Stimulated activated CD8-positive, alpha-beta memory T cell treated with anti-CD3 and anti-CD28 coated beads, Interleukin-4, amount 100 ng/mL, for 4 hours (primary cell): ENCODE data around the gene NUP210.
"Not testable (repeated sequence)": the region's sequence is repeated elsewhere in the genome, so short reads cannot be mapped to it uniquely, and the experiment has no call there.

ENCODE experiments used
- DNase-seq, 2 donors: peaks; one replicate each; pipeline ENCODE4 v3.0.0-alpha.2; 2020; ENCODE audit warnings: low read depth in 2 of 2, low spot score in 1 of 2

The NUP210 gene

DNA sequence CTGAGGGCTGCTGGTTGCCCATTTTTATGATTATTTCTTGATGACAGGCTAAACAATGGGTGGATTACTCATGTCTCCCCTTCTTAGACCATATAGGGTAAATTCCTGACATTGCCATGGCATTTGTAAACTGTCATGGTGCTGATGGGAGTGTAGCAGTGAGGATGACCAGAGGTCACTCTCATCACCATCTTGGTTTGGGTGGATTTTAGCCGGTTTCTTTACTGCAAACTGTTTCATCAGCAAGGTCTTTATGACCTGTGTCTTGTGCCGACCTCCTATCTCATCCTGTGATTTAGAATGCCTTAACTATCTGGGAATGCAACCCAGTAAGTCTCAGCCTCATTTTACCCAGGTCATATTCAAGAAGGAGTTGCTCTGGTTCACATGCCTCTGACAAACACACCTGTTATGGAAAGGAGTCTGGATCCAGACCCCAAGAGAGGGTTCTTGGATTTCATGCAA, 10.3 kb upstream of the NUP210 start:
- not testable (repeated sequence) for DNase-seq

DNA sequence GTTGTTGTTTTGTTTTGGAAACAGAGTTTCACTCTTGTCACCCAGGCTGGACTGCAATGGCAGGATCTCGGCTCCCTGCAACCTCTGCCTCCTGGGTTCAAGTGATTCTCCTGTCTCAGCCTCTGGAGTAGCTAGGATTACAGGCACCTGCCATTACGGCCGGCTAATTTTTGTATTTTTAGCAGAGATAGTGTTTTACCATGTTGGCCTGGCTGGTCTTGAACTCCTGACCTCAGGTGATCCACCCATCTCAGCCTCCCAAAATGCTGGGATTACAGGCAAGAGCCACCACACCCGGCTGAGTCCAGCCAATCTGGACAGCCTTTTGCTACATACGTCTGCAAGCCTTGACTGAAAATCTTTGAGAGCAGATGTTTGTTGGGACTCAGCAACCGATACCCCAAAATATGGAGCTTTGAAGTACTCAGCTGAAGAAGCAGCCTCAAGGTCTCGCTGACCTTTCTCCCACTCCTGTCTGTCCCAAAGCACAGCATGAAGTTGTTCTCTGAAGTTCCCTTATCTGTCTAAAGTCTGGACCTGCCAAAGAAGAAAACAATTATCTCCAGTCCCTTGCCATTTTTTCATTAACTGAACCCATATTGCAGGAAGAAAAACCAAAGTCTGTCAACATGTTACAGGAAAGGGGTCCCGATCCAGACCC, 9.6 kb upstream of the NUP210 start:
- DNase-seq = no peak

DNA sequence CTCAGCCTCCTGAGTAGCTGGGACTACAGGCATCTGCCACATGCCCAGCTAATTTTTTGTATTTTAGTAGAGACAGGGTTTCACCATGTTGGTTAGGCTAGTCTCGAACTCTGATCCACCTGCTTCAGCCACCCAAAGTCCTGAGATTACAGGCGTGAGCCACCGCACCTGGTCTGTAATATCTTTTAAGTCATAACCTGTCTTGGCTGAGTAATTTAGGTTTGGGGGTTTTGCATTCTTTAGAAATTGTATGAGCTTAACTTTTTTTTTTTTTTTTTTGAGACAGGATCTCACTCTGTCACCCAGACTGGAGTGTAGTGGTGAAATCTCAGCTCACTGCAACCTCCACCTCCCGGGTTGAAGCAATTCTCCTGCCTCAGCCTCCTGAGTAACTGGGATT, 8.6 kb upstream of the NUP210 start:
- not testable (repeated sequence) for DNase-seq

DNA sequence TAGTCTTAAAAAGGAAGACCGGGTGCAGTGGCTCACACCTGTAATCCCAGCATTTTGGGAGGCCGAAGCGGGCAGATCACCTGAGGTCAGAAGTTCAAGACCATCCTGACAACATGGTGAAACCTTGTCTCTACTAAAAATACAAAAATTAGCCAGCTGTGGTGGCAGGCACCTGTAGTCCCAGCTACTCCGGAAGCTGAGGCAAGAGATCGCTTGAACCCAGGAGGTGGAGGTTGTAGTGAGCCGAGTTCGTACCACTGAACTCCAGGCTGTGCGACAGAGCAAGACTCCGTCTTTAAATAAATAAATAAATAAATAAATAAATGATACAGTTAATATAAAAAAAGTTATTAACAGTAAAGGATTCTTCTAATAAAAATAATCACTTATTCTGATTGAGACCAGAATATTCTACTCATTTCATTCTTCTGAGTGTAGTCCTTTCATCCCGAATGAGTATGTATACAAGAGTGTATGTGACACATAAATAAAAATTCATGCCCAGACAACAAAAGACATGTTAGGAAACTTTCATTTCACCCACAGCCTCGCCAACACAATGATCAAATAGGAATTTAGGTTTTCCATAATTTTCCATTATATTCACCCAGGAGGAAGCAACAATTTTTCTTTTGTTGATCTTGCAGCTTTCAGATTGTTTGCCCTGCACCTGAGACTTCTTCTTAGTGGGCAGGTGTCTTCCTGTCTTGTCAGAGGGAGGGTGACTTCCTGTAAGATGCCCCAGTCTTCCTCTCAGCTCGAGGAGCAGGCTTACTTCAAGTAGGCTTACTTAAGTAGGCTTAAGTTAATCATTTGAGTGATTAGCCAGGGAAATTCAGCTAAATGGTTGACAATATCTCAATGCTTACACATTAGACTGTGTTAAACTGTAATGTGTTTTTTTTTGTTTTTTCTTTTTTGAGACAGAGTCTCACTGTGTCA, 7.8 kb upstream of the NUP210 start:
- DNase-seq = no peak

DNA sequence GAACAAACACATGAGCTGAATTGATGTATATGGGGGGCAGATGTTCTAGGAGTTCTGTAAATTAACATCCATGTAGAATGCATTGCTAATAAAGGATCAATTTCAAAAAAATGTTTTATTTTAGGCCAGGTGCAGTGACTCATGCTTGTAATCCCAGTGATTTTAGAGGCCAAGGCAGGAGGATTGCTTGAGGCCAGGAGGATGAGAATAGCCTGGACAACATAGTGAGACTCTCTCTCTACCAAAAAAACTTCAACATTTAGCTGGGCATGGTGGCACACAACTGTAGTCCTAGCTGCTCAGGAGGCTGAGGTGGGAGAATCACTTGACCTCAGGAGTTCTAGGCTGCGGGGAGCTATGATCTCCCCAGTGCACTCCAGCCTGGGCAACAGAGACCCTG, 6.5 kb upstream of the NUP210 start:
- no peak for DNase-seq

DNA sequence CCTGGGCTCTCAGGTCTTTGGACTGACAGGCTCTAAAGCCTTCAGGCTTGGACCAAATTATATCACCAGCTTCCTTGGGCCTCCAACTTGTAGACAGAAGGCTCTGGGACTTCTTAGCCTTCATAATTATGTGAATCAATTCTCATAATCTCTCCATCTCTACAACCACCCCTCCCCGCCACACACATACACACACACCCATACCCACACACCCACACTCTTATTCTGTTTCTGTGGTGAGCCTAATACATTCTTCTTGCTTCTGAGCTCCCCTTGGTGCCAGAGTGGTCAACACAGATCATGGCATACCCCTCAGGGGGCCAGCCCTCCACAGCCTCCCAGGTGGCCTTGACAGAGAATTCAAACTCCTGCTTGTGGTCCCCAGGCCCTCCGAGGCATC, 5.6 kb upstream of the NUP210 start:
- DNase-seq = no peak

DNA sequence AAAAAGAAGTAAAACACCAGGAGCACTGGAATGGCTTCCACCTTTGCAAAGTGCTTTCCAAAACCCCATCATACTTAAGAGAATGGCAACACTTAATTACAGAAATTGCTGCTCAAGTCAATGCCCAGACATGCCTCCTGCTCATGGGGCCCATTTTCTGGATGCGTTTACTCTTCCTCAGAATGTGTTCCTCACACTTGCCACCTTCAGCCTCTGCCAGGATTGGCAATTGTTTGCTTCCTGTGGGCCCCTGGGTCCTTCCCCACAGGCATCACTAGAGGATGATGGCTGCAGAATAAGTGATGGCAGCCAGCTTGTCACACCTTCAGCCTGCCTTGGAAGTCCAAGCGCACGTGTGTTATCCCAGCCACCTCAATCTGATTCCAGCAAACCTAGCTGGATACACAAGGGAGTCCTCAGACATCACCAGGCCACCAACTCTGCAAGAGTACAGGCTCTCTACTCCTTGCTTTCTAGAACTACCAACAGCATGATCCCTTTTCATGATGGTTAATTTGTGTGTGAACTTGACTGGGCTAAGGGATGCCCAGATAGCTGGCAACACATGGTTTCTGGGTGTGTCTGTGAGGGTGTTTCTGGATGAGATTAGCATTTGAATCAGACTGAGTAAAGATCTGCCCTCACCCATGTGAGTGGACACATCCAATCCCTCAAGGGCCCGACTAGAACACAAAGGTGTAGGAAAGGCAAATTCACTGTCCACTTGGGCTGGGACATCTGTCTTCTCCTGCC, 4.9 kb upstream of the NUP210 start:
- DNase-seq = no peak

DNA sequence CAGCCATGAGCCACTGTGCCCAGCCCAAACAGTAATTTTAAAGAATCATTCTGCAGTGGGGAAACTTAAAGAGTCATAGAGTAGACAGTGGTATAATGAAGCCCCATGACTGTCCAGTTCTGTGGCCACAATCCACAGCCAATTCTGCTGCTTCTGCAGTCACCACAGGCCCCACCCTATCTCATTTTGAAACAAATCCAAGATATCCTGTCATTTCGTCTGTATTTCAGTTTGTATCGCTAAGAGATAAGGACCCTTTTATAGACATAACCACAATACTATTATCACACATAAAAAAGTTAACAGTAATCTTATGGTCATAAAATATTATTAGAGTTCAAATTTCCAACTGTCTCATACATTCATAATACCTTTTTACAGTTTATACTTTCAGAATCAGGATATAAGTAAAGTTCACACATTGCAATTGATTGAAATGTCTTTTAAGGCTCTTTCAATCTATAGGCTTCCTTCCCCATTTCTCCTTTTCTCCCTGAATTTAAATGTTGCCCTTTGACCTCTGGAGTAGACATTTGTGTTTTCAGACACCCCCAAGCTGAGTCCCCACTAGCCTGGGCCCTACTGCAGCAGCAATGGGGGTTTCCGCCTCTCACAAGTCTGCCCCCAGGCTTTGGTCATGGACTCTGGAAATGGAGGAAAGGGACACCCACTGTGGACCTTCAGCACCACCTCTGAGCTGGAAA, 4.2 kb upstream of the NUP210 start:
- no peak for DNase-seq

DNA sequence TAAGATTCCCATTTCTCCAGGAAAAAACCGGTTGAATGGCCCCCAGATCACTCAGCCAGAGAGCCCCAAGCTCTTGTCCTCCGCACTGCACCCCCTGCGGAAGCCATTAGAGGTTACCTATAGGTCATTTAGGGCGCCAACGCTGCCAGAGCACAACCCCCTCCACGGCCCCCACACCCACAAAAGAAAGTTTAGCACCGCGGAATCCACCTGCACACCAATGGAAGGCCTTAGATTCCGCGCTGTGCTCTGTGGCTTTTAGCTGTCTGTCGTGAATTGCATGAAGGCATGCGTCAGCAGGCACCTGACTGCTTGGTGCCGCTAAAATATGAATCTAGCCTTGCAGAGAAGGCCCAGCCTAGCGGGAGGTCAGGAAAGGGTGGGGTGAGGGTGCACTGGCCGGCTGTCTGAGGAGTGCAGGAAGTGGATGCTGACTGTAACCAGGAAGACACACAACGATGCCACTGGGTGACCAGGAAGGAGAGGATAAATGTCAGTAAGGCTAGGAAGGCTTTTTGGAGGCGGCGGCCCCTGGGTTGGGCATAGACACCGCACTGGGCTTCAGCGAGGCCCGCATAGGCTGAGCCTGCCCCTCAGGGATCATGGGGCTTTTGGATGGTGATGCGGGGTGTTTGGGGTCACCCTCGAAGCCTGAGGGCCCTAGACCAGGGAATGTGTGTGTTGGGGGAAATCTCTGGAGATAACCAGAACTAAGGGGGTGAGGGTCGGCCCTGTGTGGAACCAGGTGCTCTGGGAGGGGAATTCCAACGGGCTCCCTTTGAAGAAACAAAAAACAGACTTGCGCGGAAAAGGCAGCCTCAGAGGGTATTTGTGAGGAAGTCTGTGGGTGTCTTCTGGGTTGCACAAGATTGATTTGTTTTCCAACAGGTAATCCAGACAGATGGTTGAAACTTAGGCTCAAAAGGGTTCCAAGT, 976 bp upstream of the NUP210 start:
- DNase-seq = peak; percentile 44 to 53

DNA sequence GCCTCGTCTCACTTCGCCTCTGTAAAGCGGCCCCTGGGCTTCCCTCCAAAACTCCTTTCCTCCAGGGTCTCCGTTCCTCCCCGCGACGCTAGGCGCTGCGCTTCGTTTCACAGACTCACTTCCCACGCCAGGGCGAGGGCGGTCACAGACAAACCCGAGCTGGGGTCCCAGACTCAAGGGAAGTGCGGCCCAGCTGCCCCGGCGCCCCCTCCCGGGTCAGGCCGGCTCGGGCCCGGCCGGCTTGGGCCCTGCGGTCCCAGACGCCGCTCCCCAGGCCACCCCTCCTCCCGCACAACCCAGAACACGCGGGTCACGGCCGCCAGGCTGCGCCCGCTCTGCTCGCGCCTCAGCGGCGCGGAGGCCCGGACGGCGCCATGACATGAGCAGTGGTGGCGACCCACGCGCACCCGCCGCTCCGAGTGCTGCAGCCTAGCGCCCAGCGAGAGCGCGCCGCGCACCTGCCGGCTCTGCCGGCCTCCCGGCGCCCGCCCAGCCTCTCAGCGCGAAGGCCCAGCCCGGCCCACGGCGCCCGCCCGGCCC, 547 bp downstream of the NUP210 start:
- DNase-seq = no peak

DNA sequence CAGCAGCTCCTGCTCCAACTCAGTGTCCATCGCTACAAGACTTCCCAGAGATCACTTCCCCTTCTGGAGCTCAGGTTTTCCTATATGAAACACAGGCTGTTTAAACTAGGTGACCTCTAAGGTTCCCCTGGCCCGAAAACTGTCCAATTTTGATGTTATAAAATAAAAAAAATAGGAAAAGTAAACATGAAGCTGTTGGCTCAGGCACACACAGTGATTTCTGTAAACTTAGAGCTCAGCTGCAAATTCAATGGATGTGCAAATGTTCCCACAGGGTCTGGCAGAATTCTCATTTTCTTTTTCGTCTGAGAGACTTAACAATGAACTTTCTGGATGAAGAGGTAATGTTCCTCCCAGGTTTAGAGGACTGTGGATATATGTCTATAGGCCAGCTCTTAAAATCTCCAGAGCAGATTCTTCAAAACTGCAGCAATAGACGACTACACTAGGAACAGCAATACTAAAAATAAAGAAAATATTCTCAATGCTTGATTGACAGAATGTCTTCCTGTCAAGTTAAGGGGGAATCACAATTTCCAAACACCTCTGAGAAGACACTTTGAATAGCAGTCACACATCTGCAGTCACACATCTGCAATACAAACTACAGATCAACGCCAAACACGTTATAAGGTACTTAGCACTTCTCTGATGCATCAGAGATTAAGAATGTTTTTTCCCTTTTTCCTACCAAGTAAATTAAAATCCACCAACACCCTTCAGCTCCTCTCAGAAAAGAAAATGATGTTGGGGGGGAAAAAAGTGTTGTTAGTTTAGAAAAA, 2.8 kb downstream of the NUP210 start:
- DNase-seq = no peak

DNA sequence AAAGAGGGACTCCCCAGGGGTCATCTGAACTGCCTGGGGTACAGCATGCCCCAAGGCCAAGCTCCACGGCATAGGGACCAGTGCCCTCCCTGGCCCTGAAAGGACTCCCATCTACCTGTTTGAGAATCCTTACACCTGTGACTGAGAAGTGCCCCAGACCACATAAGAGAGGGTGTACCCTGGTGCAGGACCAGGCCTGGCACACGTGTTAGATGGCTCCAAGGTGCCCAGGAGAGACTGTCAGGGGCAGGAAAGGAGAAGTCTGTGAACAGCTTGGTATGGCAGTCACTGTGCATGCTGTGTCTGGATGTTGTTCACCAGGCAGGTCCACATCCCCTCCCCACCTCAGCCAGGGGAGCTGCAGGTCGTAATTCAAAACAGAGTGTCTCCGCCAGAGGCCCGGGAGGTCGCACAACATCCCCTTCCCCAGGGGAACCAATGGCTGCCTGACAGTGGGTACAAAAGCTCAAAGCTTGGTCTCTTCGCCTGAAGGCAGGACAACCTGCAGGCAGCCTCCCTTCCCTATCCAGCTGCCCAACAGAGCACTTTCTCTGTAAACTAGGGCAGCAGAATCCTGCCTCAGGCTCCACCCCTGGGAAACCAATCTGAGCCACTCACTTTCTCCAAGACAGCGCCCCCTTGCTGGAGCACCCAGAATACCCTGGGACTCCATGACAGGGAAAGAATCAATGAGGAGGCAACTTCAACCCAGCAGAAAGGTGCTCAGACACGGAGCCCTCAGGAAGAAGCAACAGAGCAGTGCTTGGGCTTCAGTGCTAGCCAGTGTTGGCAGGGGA, 3.9 kb downstream of the NUP210 start:
- DNase-seq = no peak

DNA sequence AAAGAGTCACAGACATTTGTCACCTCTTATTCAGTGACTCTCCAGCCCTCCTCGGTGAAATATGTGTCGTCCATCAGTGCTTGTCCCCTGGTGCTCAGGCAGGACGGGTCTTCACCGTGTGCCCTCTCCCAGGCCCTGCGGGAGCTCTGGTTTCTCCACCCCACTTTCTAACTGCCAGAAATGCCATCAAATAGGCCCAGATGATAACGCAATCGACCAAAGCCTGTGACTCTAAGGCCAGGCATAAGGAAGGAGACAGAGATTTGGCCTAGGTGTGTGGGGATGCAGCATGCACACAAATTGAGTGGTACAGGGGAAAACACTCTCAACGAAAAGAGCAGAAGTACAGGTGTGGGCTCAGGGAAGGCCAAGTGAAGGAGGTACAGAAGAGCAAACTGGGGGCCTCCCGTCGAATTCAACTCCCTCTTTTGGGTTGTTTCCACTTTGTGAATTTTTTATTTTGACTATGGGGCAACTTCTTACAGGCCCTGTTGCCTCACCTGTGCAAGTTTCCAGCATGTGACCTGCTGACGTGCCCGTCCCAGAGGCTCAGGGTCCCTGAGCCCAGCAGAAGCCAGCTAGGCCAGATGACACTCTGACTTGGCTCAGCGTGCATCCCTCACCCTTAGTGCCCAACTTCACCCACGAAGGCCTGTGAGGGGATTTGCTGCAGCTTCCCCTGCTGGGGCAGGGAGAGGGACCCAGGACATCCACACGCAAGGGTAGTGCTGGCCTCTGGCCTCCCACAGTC, 4.7 kb downstream of the NUP210 start:
- DNase-seq = no peak

DNA sequence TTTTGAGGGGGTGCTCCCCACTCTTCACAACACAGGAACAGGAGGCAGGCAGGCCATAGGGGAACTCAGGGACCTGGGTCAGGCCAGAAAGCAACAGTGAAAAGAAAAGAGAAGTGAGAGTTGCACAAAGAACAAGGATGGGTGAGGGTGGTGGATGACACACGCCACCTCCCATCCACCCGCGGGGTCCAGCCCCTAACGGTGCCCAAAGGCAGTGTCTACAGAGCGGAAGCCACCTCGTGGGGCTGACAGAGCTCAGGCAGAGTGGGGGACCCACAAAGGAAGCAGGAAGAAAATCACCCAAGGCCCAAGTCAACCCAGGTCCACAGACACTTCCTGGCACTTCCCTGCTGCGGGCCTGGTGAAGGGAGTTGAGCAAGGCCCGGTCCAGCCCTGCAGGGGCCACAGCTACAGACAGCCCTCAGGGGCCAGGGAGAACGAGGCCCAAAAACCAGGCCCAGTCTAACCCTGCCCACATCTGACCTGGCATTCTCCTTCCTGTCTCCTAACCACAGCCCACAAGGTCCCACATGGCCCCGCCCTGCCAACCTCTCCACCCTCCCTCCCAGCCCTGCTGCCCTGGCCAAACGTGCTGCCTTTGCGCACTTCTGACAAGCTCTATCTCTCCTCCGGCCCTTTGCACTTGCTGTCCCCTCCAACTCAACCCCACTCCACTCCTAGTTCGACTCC, 5.9 kb downstream of the NUP210 start:
- DNase-seq = peak in 1 of 2 donors; percentile 56

DNA sequence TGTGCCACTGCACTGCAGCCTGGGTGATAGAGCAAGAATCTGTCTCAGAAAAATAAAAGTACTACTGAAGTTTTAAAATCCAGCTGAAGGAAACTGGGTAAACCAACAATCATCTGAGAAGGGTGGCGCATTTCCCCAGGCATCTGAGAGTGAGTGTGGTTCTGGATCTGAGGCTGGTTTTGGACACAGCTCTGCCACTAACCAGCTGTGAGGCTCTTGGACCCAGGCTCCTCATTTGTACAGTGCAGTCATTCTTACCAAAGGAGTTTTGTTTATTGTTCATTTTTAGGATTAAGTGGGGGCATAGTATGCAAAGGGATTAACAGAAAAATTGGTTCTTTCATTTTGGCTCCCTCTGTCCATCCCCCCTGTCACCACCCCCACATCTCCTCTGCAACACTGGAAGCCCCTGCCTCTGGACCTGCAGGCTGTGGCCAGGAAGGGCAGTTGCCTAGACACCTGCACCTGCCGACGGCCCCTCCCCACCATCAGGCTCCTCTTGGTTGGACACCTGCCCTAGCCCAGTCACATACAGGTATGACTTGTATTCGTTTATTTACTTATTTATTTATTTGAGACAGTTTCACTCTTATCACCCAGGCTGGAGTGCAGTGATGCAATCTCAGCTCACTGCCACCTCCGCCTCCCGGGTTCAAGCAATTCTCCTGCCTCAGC, 8.8 kb downstream of the NUP210 start:
- no peak for DNase-seq

DNA sequence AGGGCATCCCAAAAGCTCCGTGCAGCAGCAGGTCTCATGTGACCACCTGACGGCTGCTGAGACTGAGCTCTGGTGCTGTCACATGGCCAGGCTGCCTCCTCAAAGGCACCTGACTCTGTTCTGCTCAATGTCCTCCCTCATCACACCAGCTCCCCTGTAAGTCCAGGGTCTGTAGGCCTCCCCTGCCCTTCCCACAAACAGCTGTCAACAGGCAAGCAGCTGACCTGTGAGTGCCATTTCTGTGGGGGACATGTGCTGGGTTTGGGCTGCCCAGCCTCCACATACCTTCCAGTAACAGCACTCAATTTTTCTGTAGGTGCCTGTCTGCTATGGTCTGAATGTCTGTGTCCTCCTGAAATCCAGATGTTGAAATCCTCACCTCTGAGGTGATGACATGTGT, 11.2 kb downstream of the NUP210 start:
- no peak for DNase-seq
